ENCODE data around the gene NBL1.
A peak's percentile ranks its signal among the peaks of the same experiment; 100 is the strongest.

NBL1 gene

GRCh38 chr1:19675797-19676196 is 31.7 kb downstream of the NBL1 start:
- TF ChIP-seq JUND (IDR thresholded peaks at IDR 0.05; ENCODE audit: low read depth): no peak
- DNase-seq (ENCODE audit: low read depth in 1 of 2, low spot score in 1 of 2): no peak
- in situ Hi-C loops (cut with HindIII; ENCODE audit: low pct_unique_long_range_greater_than_20kb, low sequenced_read_pairs): no loop called here

GRCh38 chr1:19676438-19676922 is 32.4 kb downstream of the NBL1 start:
- TF ChIP-seq JUND (IDR thresholded peaks at IDR 0.05; ENCODE audit: low read depth): no peak
- peak; percentile 66 to 75 for DNase-seq (ENCODE audit: low read depth in 1 of 2, low spot score in 1 of 2)
- in situ Hi-C loops (cut with HindIII; ENCODE audit: low pct_unique_long_range_greater_than_20kb, low sequenced_read_pairs): no loop called here

GRCh38 chr1:19678493-19678892 is 34.4 kb downstream of the NBL1 start:
- in situ Hi-C loops (cut with HindIII; ENCODE audit: low pct_unique_long_range_greater_than_20kb, low sequenced_read_pairs): no loop called here
- no peak for TF ChIP-seq JUND (IDR thresholded peaks at IDR 0.05; ENCODE audit: low read depth)
- no peak for DNase-seq (ENCODE audit: low read depth in 1 of 2, low spot score in 1 of 2)

GRCh38 chr1:19678931-19679453 is 34.9 kb downstream of the NBL1 start:
- no peak for TF ChIP-seq JUND (IDR thresholded peaks at IDR 0.05; ENCODE audit: low read depth)
- no peak for DNase-seq (ENCODE audit: low read depth in 1 of 2, low spot score in 1 of 2)
- in situ Hi-C loops (cut with HindIII; ENCODE audit: low pct_unique_long_range_greater_than_20kb, low sequenced_read_pairs): no loop called here

GRCh38 chr1:19679691-19680090 is 35.6 kb downstream of the NBL1 start:
- TF ChIP-seq JUND (IDR thresholded peaks at IDR 0.05; ENCODE audit: low read depth): no peak
- no peak for DNase-seq (ENCODE audit: low read depth in 1 of 2, low spot score in 1 of 2)
- in situ Hi-C loops (cut with HindIII; ENCODE audit: low pct_unique_long_range_greater_than_20kb, low sequenced_read_pairs): no loop called here

- no peak for TF ChIP-seq JUND (IDR thresholded peaks at IDR 0.05; ENCODE audit: low read depth)
- no peak for DNase-seq (ENCODE audit: low read depth in 1 of 2, low spot score in 1 of 2)
- in situ Hi-C loops (cut with HindIII; ENCODE audit: low pct_unique_long_range_greater_than_20kb, low sequenced_read_pairs): no loop called here
Measured at GRCh38 chr1:19680644-19681043, 36.5 kb downstream of the NBL1 start.

- in situ Hi-C loops (cut with HindIII; ENCODE audit: low pct_unique_long_range_greater_than_20kb, low sequenced_read_pairs): no loop called here
- DNase-seq (ENCODE audit: low read depth in 1 of 2, low spot score in 1 of 2): no peak
- TF ChIP-seq JUND (IDR thresholded peaks at IDR 0.05; ENCODE audit: low read depth): no peak
Measured at GRCh38 chr1:19682257-19682656, 38.1 kb downstream of the NBL1 start.

GRCh38 chr1:19682901-19683300 is 38.8 kb downstream of the NBL1 start:
- in situ Hi-C loops (cut with HindIII; ENCODE audit: low pct_unique_long_range_greater_than_20kb, low sequenced_read_pairs): no loop called here
- no peak for DNase-seq (ENCODE audit: low read depth in 1 of 2, low spot score in 1 of 2)
- TF ChIP-seq JUND (IDR thresholded peaks at IDR 0.05; ENCODE audit: low read depth): no peak

- TF ChIP-seq JUND (IDR thresholded peaks at IDR 0.05; ENCODE audit: low read depth): no peak
- DNase-seq (ENCODE audit: low read depth in 1 of 2, low spot score in 1 of 2): no peak
- in situ Hi-C loops (cut with HindIII; ENCODE audit: low pct_unique_long_range_greater_than_20kb, low sequenced_read_pairs): no loop called here
Measured at GRCh38 chr1:19683351-19683750, 39.2 kb downstream of the NBL1 start.

GRCh38 chr1:19684677-19685076 is 40.6 kb downstream of the NBL1 start:
- DNase-seq (ENCODE audit: low read depth in 1 of 2, low spot score in 1 of 2): no peak
- in situ Hi-C loops (cut with HindIII; ENCODE audit: low pct_unique_long_range_greater_than_20kb, low sequenced_read_pairs): no loop called here
- TF ChIP-seq JUND (IDR thresholded peaks at IDR 0.05; ENCODE audit: low read depth): no peak

- TF ChIP-seq JUND (IDR thresholded peaks at IDR 0.05; ENCODE audit: low read depth): no peak
Measured at GRCh38 chr1:19685994-19686393, 41.9 kb downstream of the NBL1 start.

GRCh38 chr1:19687414-19687813 is 43.3 kb downstream of the NBL1 start:
- no peak for TF ChIP-seq JUND (IDR thresholded peaks at IDR 0.05; ENCODE audit: low read depth)
- in situ Hi-C loops (cut with HindIII; ENCODE audit: low pct_unique_long_range_greater_than_20kb, low sequenced_read_pairs): no loop called here
- no peak for DNase-seq (ENCODE audit: low read depth in 1 of 2, low spot score in 1 of 2)

More at GRCh38 chr1:19685994-19686393, 41.9 kb downstream of the NBL1 start:
- in situ Hi-C loops (cut with HindIII; ENCODE audit: low pct_unique_long_range_greater_than_20kb, low sequenced_read_pairs): no loop called here
- no peak for DNase-seq (ENCODE audit: low read depth in 1 of 2, low spot score in 1 of 2)

- in situ Hi-C loops (cut with HindIII; ENCODE audit: low pct_unique_long_range_greater_than_20kb, low sequenced_read_pairs): no loop called here
- no peak for TF ChIP-seq JUND (IDR thresholded peaks at IDR 0.05; ENCODE audit: low read depth)
- no peak for DNase-seq (ENCODE audit: low read depth in 1 of 2, low spot score in 1 of 2)
Measured at GRCh38 chr1:19688041-19688842, 44.1 kb downstream of the NBL1 start.

Measured in T47D (cell line).